ENCODE results near the gene CDK18.
A peak's percentile ranks its signal among the peaks of the same experiment; 100 is the strongest.
"Not testable (repeated sequence)": the region's sequence is repeated elsewhere in the genome, so short reads cannot be mapped to it uniquely, and the experiment has no call there.

The CDK18 gene

DNA sequence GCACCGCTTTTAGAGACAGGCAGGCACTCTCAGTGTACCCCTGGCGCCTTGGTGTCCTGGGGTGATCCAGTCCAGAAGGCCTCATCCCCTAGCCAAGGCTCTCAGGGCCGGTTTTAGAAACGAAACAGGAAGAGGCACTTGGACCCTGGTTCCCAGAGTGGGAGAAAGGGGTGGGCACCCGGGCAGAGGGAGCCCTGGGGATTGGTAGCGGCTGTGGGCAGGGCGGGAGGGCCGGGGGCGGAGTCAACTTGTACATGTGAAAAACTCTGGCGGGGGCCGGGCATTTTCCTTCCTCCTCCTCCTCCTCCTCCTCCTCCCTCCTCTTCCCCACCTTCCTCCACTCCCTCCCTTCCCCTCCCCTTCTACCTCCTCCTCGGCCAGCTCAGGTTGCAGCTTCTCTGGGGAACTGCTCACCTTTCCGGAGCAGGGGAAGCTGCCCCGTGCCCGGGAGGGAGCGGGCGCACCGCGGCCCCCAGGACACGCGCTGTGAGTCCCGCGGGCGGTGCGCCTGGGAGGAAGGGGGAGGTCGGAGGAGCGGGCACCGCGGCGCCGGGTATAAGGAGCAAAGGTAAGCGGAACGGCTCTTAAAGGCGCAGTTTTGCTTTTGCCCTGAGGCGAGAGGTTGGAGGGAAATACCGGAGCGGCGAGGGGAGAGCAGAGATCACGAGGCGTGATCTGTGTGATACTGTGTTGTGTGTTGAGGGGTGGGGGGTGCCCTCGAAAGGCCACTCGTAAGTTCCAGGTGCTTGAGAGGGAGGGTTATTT is at the start of gene CDK18:
Gene CDK18 (plus strand): TSS at position 359 of the 765 bp plus-strand sequence. CDS start 18,499 bp downstream, outside the sequence.
- peak; percentile 94 for DNase-seq

DNA sequence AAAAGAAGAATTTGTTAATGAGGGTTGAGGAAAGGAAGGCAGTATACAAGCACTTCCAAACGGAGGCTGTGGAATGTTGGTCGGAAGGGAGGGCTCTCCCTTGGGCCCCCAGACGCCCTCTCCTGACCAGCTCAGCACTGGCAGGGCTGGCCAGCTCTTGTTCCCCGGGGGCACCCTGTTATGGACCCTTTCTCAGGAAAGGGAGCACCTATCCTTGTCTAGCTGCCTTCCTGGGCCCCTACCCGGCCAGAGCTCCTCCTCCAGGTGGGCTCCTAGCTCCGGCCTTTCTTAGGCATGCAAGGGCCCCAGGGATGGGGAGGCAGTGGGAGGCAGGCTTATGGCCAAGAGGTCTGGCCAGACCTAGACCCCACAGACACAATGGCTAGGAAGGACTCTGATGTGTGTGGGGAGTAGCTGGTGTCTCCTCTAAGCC is 49.5 kb upstream of the CDK18 start:
- peak; percentile 36 for DNase-seq

DNA sequence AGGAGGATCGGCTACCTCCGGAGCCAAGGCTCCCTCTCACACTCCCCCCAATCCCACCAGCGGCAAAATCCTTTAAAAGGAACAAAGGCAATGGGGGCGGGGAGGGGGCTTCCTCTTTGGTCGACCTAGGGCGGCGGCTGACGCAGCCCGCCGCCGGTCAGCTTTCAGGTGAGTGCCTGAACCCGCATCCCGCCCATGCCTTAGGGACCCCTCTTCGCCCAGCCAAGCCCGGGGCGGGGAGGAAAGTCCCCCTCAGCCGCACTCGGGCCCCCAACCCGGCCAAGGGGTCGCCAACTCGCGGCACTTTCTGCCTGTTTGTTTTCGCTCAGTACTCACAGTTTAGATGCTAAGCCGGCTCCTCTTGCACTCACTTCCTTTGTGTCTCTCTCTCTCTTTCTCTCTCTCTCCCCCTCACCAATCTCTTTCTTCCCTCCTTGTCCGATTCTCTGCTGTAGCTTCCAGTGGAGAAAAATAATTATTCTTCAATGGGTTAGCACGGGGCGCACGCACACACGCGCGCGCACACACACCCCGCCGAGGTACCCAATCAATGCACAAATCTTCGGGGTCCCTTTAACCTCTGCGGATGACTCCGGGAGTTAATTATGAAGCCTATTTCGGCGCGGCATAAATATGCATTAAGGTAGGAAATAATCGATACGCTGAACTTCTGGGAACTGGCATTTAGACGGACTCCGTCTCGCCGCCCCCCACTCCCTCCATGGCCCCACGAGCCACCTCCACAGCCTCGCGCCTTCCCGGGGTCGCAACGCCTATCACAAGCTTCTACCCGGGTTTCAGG is 48.7 kb upstream of the CDK18 start, which contains the start of gene BLACAT1:
Gene BLACAT1 (minus strand): TSS at position 465 of the 802 bp plus-strand sequence.
- peak; percentile 60 for DNase-seq

DNA sequence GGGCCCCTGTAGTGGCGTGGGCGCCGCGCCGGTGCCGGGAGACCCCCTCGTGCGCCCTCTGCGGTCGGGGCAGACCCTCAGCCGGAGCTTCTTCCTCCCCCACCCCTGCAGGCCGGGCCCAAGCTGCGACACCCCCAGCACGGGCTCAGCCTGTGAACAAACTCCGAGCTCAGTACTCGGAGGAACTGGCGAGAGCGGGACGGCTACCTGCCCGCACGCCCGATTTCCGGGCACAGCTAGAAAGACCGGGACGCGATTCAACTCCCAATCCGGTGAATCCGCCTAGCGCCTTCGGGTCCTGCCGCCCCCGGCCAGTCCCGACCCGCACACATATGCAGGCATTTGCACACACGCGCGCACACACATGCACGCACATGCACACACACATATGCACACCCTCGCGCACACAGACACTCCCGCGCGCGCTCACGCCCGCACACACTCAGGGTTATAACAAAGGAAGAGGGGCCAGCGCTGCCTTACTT is 48.0 kb upstream of the CDK18 start:
- DNase-seq: peak; percentile 73

DNA sequence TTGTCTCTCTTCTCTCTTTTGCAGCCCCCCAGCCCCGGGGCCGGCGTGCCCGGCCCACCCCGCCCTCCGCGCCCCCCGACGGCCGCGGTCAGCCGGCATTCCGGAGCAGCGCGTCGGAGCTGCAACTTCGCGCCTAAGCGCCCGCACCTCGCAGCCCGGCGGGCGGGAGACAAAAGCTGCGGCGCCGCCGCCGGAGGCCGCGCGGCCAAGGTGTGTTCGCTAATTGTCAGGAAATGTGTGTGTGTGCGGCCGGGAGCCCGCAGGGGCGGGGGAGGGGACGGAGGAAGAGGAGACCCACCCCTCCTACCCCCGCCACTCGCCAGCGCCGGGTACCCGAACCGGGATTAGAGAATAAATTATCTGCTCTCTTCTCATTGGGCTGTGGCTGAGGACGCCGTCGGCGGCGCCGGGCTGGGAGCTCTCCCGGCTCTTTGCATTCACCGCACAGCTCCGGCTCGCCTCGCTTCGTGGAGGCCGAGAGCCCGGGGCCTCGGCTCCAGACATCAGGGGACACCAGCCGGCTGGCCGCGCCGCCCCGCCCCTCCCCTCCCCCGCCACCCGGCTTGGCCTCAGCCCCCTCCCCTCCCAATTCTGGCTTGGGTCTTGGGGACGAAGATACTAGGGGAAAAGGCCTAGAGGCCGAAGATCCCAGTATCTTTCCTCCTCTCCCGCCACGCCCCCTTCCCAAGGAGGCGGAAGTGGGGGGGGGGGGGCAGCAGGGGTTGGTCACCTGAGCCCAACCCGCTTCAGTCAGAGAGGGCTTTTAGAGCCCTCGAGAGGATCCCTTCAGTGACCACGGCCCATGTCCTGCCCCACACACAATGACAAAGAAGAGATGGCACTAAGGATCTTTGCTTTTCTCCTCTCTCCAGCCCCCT is 47.4 kb upstream of the CDK18 start:
- DNase-seq: peak; percentile 97

DNA sequence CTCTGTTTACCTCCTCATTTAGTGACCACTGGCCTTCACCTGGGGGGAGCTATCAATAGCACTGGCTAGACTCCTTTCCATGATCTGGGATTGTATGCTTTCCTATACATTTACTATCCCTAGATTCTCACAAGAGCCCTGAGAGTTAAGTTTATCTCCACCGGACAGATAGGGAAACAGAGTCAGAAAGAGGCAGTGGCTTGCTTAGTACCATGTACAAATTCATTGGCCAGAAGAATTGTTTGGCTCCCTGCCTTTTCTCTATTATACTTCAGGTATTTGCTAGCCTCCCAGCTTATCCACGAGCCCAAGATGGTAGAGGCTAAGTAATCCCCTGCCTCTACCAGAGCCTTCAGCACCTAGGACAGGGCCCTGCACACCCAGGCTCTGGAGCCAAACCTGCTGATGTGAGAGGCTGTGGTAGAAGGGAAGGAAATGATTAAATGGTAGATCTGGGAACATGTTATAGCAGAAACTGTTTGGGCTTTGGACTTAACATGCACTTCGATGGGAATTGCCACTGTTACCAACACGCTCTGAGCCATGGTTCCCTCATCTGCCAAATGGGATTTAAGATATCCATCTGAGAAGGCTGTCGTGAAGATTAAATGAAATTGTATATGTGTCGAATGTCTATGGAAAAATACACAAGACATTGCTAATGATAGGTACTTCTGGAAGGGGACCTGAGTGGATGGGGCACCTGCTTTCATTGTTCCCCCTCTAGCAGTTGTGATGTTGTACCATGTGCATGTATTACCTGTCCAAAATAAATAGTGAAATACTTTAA is 45.5 kb upstream of the CDK18 start:
- peak; percentile 86 for DNase-seq

DNA sequence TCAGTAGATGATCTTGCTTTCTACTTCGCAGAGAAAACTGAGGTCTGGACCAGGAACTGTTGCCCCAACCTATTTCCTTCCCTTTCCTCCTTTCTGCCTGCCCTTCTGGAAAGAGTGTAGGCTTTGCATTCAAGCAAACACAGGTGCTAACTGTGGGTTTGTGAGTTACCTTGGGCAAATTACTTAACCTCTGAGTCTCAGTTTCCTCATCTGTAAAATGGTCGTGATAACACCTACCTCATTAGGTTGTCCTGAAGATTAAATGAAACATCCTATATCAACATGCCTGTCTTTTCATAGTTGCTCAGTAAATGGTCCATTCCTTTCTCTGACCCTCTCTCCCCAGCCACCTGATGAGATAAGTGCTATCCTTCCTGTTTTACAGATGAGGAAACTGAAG is 39.1 kb upstream of the CDK18 start:
- no peak for DNase-seq

DNA sequence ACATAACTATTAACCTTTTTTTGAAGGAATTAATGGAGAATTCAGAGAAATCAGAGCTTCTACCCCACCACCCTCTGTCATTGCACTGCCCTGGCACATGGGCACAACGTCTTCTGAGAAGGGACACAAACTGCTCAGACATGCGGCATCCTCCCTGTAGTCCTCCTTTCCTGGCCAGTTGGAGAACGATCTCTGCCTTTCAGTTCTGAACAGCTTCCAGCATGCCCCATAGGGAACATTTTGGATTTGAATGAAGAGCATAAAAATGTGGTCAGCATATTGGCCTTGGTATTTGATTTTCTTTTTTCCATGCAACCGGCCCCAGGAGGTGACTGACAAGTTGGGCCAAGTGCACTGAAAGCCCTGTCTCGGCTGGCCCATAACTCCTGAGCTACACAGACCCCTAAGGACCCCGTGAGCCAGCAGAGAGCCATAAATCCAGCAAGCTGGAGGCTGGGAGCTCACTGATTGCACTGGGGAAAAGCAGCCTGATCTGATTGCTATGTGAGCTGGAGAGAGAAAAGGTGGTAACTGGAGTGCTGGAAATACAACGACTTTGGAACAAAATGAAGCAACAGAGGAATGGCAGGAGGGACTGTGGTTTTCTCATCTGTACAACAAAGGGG is 37.8 kb upstream of the CDK18 start:
- peak; percentile 53 for DNase-seq

DNA sequence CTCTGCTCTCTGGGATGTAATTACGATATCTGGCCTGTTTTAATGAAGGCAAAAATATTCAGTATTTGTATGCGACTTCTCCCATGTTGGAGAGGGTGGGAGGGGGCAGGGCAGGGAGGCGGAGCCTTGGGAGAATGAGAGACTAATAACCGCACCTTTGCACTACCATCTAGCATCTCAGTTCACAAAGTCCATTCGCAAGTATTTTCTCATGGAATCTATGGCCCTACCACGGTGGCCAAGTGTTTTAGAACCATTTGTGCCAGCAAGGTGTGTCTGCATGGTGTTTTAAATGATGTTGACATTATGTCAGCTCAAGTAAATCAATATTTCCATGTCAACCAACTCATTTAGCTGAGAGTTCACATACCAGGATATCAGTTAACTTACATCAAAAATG is 34.3 kb upstream of the CDK18 start:
- DNase-seq: no peak

DNA sequence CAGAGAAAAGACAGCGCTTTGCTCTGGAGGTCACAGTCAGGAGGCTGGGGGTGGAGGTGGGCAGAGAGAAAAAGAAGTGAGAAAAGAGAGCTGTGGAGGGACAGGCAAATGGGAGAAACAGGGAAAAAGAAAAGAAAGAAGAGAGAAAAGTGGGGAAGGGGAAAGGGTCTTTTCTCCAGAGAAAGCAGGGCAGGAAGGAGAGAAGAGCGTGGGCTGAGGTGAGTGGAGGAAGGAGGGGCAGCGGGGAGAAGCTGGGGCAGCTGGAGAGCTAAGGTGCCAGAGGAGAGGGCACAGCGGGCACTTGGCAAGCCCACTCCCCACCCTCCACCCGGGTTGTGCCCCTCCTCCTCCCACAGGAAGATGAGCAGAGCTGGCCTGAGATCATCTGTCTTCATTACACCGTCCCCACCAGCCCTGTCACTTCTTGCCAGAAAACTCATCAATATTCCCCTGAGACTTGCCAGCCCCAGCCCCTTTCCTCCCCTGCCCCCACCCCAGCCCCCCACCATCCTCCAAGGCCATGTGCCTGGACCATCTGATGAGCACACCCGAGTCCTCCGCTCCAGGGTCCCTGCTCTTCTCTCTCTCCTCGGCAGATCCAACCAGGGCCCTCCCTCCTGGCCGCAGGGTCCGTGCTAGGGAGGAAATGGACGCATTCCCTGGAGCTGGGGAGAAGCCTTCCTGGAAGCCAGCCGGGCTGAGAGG is 31.6 kb upstream of the CDK18 start:
- DNase-seq: peak; percentile 85

DNA sequence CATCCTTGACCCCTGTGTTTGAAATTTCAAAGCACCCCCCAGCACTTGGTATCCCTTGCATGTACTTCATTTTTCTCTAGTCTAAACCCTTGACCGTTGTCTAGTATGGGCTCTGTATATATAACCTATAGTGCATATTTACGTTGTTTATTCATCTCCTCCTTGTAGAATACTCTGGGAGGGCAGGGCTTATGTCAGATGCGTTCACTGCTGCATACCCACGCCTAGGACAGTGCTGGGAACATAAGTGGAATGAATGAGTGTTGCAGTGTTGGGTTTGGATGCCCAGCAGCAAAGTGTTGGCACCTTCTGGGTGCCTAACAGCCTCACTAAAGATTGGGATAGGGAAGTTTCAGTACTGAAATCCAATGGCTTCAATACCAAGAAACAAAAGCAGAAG is 31.0 kb upstream of the CDK18 start:
- no peak for DNase-seq

DNA sequence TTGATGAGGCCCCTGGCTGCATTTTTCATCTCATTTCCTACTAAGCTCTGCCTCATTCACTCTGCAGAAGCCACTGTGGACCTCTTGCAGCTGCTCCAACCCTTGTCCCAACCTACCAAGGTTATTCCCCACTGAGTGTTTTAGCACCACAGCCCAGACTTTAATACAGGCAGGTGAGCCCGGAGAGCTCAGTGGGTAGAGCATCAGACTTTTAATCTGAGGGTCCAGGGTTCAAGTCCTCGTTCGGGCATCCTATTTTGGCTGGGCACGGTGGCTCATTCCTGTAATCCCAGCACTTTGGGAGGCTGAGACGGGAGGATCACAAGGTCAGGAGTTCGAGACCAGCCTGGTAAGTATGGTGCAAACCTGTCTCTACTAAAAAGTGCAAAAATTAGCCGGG is 30.5 kb upstream of the CDK18 start:
- no peak for DNase-seq

DNA sequence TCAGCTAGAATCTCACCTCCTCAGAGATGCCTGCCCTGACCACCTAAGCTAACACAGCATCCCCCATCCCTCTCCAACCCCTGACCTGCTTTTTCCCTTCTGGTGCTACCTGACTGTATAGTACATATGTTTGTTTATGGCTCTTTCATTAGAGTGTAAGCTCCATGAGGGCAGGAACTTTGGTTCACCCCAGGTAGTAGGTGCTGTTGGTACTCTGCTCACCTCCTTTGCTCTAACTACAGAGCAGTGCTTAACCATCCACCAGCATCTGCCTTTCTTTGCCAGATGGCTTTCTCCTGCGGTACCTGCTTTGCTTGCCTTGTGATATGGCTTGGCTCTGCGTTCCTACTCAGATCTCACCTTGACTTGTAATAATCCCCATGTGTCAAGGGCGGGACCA is 29.9 kb upstream of the CDK18 start:
- DNase-seq: no peak

DNA sequence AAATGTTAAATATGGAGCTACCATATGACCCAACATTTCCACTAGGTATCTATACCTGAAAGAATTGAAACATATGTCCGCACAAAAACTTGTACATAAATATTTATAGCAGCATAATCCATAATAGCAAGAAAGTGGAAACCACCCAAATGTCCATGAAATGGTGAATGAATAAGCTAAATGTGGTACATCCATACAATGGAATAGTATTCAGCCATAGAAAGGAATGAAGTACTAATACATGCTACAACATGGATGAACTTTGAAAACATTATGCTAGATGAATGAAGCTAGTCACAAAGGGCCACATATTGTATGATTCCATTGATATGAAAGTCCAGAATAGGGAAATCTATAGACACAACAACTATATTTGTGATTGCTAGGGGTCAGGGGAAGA is 28.6 kb upstream of the CDK18 start:
- no peak for DNase-seq

DNA sequence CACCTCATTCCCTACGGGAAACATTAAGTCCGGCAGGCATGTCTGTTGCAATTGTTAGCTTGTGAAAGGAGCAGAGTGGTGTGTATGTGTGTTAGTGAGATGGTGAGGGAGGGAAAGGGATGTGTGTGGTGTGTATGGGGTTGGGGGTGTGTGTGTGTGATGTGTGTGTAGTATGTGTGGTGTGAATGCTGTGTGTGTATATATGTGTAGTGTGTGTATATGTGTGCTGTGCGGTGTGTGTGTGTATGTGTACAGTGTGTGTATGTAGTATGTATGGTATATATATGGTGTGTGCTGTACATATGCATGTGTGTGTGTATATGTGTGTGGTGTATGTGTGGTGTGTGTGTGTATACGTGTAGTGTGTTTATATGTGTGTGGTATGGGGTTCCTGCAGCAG is 27.8 kb upstream of the CDK18 start:
- no peak for DNase-seq

DNA sequence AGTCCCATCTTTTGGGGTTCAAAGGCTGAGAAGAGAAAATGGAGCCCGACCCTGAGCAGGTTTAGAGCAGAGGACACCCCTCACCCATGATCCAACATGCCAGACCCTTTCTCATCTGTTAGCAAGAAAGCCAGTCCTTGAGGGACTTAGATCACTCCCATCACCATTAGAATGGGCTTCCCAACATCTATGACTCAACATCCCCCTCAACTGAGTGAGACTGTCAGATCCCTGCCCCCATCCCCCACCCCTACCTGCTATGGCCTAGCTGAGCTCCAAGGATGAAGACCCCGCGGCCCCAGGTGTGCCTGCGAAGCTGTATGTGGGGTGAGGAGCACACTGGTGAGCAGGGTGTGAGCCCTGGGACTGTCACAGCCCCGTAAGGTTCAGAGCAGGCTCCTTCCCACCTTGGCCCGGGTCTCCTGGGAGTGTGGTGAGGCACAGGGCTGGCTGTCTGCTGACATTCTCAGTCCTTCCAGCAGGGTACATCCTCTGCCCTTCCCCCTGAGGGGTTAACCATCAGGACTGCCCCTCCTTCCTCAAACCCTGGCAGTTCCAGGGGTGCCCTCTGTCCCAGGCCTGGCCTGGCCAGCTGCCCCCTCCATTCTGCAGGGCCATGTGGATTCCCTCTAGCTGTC is 27.2 kb upstream of the CDK18 start:
- peak; percentile 46 for DNase-seq

DNA sequence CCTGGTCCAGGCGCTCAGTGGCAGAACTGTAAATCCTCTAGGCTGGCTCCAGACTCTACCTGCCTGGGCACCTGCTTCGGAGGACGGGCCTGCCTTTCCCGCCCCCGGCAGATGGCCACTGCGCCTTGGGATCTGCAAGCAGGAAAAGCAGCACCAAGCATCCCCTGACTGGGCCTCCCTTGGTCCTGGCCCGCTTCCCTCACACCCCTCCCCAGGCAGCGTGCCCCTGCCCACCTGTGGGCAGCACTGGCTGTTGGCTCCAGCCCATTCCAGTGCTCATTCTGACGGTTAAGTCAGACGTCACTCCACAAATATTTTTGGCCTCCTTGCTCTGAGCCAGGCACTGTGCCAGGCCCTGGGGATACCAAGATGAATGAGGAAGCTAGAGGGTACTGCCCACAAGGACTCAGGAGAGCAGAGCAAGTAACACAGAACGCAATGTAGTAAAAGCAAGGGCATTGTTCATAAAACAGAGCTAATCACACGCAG is 26.7 kb upstream of the CDK18 start:
- no peak for DNase-seq

DNA sequence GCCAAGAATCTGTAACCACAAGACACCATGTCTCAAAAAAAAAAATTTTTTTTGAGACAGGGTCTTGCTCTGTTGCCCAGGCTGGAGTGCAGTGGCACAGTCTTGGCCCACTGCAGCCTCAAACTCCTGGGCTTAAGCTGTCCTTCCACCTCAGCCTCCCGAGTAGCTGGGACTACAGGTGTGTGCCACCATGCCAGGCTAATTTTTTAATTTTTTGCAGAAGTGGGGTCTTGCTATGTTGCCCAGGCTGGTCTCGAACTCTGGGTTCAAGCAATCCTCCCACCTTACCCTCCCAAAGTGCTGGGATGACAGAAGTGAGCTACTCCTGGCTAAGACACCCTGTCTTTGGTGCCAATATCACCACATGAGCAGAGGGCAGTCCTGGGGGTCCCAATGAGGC is 25.5 kb upstream of the CDK18 start:
- DNase-seq: not testable (repeated sequence)

DNA sequence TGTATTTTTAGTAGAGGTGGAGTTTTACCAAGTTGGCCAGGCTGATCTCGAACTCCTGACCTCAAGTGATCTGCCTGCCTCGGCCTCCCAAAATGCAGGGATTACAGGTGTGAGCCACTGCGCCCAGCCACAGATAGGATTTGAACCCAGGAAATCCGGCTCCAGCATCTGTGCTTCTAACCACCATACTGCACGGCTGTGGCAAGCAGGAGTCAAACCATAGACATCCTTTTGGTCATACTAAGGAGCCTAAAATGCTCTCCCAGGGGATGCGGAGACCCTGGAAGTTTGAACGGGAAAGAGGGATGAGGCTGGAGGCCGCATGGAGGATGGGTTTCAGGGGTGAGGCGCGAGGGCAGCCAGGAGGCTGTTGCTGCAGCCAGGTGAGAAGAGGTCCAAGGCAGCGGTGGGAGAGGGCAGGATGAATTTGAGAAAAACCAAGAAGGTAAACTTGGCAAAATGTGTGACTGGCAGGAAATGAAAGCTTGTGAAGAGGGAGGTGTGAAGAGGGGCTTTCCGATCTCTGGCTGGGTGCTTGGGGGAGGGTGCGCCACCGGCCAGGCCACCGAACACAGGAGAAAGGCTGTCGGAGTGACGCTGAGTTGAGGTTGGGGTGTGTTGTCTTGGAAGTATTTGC is 24.0 kb upstream of the CDK18 start:
- DNase-seq: no peak

DNA sequence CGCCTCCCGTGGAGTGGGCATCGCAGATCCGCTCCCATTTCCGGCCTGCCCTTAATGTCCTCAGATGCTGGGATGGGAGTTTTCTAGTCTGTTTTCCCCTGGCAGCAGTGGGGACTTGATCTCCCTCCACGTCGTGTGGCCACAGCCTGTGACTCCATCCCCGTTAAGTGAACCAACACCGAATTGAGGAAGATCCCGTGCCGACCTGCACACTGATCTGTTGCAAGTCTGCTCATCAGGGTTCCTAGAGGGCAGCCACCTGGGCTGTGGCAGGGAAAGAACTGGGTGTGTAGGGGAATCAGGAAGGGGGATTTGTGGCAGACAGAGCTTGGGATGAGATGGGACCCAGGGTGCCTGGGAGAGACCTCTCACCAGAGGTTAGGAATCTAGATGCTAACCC is 23.3 kb upstream of the CDK18 start:
- no peak for DNase-seq

Measured in NCI-H82 (cell line).